Stomach (tissue), 4 donors: ENCODE measurements around the gene SLC24A3.

Experiments used
- EP300 ChIP-seq: sonication (generic); formaldehyde crosslinking; IDR thresholded peaks from one replicate; pipeline ENCODE4 v1.6.1; 2017; ENCODE audit warnings: antibody characterized with exemption
- POLR2A ChIP-seq, 4 donors: fragments of 450-650 bp; IDR thresholded peaks; one replicate each; pipeline ENCODE4 v1.6.1; 2016; ENCODE audit warnings: antibody characterized with exemption in 4 of 4, control low read depth in 2 of 4, mild to moderate bottlenecking in 1 of 4, moderate library complexity in 1 of 4

DNA sequence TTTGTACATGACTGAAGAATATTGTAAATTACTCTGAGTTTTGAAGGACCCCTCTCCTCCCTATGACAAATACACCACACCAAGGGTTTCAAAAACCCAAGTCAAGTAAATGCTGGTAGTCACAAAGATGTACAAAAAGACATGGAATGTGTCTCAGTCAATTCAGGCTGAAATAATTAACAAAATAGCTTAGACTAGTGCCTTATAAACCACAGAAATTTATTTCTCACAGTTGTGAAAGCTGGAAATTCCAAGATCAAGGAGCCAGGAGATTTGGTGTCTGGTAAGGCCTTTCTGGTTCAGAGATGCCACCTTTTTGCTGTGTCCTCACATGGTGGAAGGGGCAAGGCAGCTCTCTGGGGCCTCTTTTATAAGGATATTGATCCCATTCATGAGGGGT lies 343.3 kb downstream of the SLC24A3 start:
- TF ChIP-seq POLR2A (IDR thresholded peaks at IDR 0.05) (no peak), EP300 (no peak)
